Measurements from ENCODE around the gene SMCO4. TPM values are rescaled to one million over a fixed set of nuclear protein-coding genes. Genes with fewer than 3 reads are reported as not detected.
A peak's percentile ranks its signal among the peaks of the same experiment; 100 is the strongest.

The SMCO4 gene
- total RNA-seq, 1 experiment from 2014 or later, result 50.1 TPM

DNA sequence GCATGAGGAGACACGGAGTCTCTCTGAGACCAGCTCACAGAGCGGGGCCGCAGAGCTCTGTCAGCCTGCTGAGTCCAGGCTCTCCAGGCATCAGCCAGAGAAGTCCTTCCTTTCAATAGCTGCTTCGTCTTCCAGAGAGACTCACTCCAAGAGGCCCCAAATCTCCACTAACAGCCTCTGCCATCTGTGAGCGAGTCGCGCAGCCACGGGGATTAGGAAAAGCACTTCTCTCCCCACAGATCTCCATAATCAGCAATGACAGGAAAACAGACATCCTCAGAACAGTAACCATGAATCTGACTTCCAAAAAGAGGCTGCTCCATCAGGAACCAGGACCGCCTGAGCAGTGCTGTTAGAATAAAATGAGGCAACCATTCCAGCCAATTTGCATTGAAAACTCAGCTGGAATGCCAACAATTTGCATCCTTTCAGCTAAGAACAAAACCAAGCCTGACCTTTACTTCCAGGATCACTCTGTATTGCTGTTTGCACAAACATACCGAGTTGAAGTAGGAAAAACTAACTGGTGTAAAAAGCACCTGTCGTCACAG is 65.4 kb downstream of the SMCO4 start (continued):
- TF ChIP-seq, protein P1, sequence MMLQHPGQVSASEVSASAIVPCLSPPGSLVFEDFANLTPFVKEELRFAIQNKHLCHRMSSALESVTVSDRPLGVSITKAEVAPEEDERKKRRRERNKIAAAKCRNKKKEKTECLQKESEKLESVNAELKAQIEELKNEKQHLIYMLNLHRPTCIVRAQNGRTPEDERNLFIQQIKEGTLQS (CRISPR knock-in tag; conservative IDR thresholded peaks at IDR 0.05), result no peak
- TF ChIP-seq GTF2I (CRISPR knock-in tag; conservative IDR thresholded peaks at IDR 0.05) (0 out of 2 replicates have a peak, but pooled peaks have one; percentile 10), ZNF121 (CRISPR knock-in tag; IDR thresholded peaks at IDR 0.05) (peak; percentile 86), TEAD1 (CRISPR knock-in tag; IDR thresholded peaks at IDR 0.05) (peak; percentile 86; the same call in 1 of the 2 replicates)
- TF ChIP-seq, protein P2, sequence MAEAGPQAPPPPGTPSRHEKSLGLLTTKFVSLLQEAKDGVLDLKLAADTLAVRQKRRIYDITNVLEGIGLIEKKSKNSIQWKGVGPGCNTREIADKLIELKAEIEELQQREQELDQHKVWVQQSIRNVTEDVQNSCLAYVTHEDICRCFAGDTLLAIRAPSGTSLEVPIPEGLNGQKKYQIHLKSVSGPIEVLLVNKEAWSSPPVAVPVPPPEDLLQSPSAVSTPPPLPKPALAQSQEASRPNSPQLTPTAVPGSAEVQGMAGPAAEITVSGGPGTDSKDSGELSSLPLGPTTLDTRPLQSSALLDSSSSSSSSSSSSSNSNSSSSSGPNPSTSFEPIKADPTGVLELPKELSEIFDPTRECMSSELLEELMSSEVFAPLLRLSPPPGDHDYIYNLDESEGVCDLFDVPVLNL (CRISPR knock-in tag; IDR thresholded peaks at IDR 0.05; ENCODE audit: borderline replicate concordance, low read depth), result no peak
- TF ChIP-seq, protein P3, sequence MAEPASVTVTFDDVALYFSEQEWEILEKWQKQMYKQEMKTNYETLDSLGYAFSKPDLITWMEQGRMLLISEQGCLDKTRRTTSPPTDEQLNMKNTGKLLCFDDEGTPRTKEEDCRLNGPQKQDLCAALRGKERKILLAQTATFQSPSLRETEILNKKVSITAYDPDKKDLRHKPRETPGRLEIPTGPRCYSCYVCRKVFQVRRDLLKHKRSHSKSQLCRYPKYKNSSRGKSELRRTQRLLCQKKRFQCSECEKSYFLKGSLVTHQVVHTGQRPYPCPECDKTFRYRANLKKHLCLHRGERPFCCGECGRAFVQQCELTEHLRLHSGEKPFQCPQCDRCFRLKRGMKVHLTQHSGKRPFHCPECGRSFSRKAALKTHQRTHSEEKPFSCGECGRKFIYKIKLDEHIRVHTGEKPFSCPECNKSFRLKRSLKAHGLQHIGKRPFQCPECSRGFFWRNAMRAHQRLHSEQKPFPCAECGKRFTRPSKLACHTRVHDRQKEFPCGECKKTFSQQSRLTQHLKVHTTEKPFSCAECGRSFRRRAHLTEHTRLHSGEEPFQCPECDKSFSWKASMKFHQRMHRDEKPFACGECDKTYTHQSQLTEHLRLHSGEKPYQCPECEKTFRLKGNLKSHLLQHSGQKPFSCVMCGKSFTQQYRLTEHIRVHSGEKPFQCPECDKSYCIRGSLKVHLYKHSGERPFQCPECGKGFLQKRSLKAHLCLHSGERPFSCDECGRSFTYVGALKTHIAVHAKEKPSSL (CRISPR knock-in tag; conservative IDR thresholded peaks at IDR 0.05), result no peak

DNA sequence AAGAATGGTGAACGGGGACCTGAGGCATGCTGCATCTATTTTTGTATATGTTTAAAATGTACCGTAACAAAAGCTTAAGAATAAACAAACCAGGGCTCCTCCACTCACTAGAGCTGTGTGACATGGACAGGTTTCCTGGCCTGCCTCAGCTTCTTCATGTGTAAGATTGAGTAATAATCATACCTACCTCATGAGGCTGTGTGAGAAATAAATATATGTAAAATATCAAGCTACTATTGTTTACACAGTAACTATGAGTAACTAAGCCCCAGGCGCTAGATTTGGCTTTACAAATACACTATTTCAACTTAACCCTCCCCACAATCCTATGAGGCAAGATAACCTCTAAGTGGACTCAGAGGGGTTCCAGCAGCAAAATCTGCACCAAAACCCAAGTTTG is 66.4 kb downstream of the SMCO4 start:
- Mint-ChIP-seq H3K4me3 (no peak overlapping the region), H3K27ac (0 out of 2 replicates have a peak overlapping the region, but pooled peaks have one; percentile 22), H3K27me3 (ENCODE audit: low read depth) (no peaks in the 10 kb centered on the region), H3K9me3 (peaks cover 17% of the 10 kb centered on the region), H3K4me1 (peaks cover 47% of the 10 kb centered on the region), H3K36me3 (peaks cover 21% of the 10 kb centered on the region)
- ChIA-PET CTCF (no interaction called here), POLR2A (no interaction called here)
- TF ChIP-seq ZNF423 (CRISPR knock-in tag; IDR thresholded peaks at IDR 0.05) (no peak), TEAD1 (CRISPR knock-in tag; IDR thresholded peaks at IDR 0.05) (no peak), MYBL2 (CRISPR knock-in tag; IDR thresholded peaks at IDR 0.05) (no peak), NFE2L1 (CRISPR knock-in tag; IDR thresholded peaks at IDR 0.05) (no peak), HMGA2 (CRISPR knock-in tag; IDR thresholded peaks at IDR 0.05) (no peak)
- TF ChIP-seq, protein P4, sequence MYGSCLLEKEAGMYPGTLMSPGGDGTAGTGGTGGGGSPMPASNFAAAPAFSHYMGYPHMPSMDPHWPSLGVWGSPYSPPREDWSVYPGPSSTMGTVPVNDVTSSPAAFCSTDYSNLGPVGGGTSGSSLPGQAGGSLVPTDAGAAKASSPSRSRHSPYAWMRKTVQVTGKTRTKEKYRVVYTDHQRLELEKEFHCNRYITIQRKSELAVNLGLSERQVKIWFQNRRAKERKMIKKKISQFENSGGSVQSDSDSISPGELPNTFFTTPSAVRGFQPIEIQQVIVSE (CRISPR knock-in tag; IDR thresholded peaks at IDR 0.05; ENCODE audit: borderline replicate concordance), result no peak
- TF ChIP-seq, protein P5, sequence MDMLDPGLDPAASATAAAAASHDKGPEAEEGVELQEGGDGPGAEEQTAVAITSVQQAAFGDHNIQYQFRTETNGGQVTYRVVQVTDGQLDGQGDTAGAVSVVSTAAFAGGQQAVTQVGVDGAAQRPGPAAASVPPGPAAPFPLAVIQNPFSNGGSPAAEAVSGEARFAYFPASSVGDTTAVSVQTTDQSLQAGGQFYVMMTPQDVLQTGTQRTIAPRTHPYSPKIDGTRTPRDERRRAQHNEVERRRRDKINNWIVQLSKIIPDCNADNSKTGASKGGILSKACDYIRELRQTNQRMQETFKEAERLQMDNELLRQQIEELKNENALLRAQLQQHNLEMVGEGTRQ (CRISPR knock-in tag; IDR thresholded peaks at IDR 0.05), result no peak
- DNase-seq (ENCODE audit: low spot score) (no peak), ATAC-seq (no peak)

DNA sequence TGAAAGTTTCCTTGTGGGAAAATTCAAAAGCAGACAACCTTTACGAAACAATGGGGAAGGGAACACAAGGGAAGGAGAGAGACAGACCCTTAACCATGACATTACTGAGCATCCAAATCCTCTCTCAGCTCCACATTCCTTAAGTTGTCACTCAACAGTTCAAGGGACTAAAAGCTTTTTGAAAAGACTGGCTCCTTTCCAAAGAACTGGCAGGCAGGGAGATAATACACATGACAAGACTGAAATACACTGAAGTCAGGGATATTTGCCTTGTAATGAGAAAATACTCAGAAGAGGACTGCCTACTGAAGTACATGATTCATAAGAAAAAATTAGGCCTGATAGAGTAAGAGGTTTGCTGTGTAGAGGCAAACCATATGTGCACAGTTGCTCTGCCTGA is 69.1 kb downstream of the SMCO4 start:
- peaks cover 17% of the 10 kb centered on the region for H3K9me3 Mint-ChIP-seq
- ChIA-PET POLR2A (no interaction called here), CTCF (no interaction called here)
- H3K27ac Mint-ChIP-seq, result no peak overlapping the region
- TF ChIP-seq, protein P6, sequence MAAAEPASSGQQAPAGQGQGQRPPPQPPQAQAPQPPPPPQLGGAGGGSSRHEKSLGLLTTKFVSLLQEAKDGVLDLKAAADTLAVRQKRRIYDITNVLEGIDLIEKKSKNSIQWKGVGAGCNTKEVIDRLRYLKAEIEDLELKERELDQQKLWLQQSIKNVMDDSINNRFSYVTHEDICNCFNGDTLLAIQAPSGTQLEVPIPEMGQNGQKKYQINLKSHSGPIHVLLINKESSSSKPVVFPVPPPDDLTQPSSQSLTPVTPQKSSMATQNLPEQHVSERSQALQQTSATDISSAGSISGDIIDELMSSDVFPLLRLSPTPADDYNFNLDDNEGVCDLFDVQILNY (CRISPR knock-in tag; IDR thresholded peaks at IDR 0.05), result no peak
- no peak for TF ChIP-seq ZNF671 (CRISPR knock-in tag; IDR thresholded peaks at IDR 0.05)
- no peak for TF ChIP-seq HMGA2 (CRISPR knock-in tag; IDR thresholded peaks at IDR 0.05)
- TF ChIP-seq, protein P7, sequence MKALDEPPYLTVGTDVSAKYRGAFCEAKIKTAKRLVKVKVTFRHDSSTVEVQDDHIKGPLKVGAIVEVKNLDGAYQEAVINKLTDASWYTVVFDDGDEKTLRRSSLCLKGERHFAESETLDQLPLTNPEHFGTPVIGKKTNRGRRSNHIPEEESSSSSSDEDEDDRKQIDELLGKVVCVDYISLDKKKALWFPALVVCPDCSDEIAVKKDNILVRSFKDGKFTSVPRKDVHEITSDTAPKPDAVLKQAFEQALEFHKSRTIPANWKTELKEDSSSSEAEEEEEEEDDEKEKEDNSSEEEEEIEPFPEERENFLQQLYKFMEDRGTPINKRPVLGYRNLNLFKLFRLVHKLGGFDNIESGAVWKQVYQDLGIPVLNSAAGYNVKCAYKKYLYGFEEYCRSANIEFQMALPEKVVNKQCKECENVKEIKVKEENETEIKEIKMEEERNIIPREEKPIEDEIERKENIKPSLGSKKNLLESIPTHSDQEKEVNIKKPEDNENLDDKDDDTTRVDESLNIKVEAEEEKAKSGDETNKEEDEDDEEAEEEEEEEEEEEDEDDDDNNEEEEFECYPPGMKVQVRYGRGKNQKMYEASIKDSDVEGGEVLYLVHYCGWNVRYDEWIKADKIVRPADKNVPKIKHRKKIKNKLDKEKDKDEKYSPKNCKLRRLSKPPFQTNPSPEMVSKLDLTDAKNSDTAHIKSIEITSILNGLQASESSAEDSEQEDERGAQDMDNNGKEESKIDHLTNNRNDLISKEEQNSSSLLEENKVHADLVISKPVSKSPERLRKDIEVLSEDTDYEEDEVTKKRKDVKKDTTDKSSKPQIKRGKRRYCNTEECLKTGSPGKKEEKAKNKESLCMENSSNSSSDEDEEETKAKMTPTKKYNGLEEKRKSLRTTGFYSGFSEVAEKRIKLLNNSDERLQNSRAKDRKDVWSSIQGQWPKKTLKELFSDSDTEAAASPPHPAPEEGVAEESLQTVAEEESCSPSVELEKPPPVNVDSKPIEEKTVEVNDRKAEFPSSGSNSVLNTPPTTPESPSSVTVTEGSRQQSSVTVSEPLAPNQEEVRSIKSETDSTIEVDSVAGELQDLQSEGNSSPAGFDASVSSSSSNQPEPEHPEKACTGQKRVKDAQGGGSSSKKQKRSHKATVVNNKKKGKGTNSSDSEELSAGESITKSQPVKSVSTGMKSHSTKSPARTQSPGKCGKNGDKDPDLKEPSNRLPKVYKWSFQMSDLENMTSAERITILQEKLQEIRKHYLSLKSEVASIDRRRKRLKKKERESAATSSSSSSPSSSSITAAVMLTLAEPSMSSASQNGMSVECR (CRISPR knock-in tag; IDR thresholded peaks at IDR 0.05; ENCODE audit: borderline replicate concordance), result no peak
- no peak for TF ChIP-seq ETV6 (CRISPR knock-in tag; IDR thresholded peaks at IDR 0.05)
- no peak for TF ChIP-seq GRHL2 (CRISPR knock-in tag; IDR thresholded peaks at IDR 0.05; ENCODE audit: insufficient replicate concordance, severe bottlenecking)
- TF ChIP-seq, protein P8, sequence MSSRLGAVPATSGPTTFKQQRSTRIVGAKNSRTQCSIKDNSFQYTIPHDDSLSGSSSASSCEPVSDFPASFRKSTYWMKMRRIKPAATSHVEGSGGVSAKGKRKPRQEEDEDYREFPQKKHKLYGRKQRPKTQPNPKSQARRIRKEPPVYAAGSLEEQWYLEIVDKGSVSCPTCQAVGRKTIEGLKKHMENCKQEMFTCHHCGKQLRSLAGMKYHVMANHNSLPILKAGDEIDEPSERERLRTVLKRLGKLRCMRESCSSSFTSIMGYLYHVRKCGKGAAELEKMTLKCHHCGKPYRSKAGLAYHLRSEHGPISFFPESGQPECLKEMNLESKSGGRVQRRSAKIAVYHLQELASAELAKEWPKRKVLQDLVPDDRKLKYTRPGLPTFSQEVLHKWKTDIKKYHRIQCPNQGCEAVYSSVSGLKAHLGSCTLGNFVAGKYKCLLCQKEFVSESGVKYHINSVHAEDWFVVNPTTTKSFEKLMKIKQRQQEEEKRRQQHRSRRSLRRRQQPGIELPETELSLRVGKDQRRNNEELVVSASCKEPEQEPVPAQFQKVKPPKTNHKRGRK (CRISPR knock-in tag; IDR thresholded peaks at IDR 0.05; ENCODE audit: borderline replicate concordance), result no peak
- no peak for TF ChIP-seq IRF2 (CRISPR knock-in tag; IDR thresholded peaks at IDR 0.05; ENCODE audit: borderline replicate concordance, low read depth)
- TF ChIP-seq SP1 (CRISPR knock-in tag; conservative IDR thresholded peaks at IDR 0.05), result no peak
- TF ChIP-seq ZBTB21 (CRISPR knock-in tag; IDR thresholded peaks at IDR 0.05; ENCODE audit: borderline replicate concordance), result no peak
- DNase-seq (ENCODE audit: low spot score) (no peak), ATAC-seq (no peak)
- no peaks in the 10 kb centered on the region for H3K27me3 Mint-ChIP-seq (ENCODE audit: low read depth)
- peaks cover 40% of the 10 kb centered on the region for H3K4me1 Mint-ChIP-seq
- peaks cover 18% of the 10 kb centered on the region for H3K36me3 Mint-ChIP-seq
- H3K4me3 Mint-ChIP-seq, result no peak overlapping the region

Measured in WTC11 (cell line).